GM12878 (cell line): Measurements from ENCODE around the gene STK16. TPM values are rescaled to one million over a fixed set of nuclear protein-coding genes. Genes with fewer than 3 reads are reported as not detected.

Source experiments
- CBX3 ChIP-seq: fragments of 200-600 bp; sonication (generic); IDR thresholded peaks from 2 replicates; pipeline ENCODE4 v1.6.1; 2016; ENCODE audit warnings: low read depth, borderline replicate concordance
- CBX5 ChIP-seq: sonication (generic); IDR thresholded peaks from 2 replicates; pipeline ENCODE4 v1.6.1; 2016; ENCODE audit warnings: low read depth, moderate library complexity, mild to moderate bottlenecking, inconsistent platforms
- CHD1 ChIP-seq: IDR thresholded peaks from 2 replicates; pipeline ENCODE4 v1.6.1; 2012; ENCODE audit warnings: low read depth, low read length, improper control_type of control experiment
- CREB1 ChIP-seq: IDR thresholded peaks from 2 replicates; pipeline ENCODE4 v1.6.1; 2012; ENCODE audit warnings: low read depth, mild to moderate bottlenecking, inconsistent platforms
- EGR1 ChIP-seq, 2 experiments: IDR thresholded peaks; 1 replicate in 1 of 2; 2 replicates in 1 of 2; pipeline ENCODE4 v1.6.1; 2011 to 2012; ENCODE audit warnings: low read depth in 2 of 2, low read length in 2 of 2, borderline replicate concordance in 1 of 2, mild to moderate bottlenecking in 1 of 2, moderate library complexity in 1 of 2
- IKZF1 ChIP-seq: fragments of 450-650 bp; conservative IDR thresholded peaks from 2 replicates; pipeline ENCODE4 v1.6.1; 2017; ENCODE audit warnings: antibody characterized with exemption, mild to moderate bottlenecking
- LARP7 ChIP-seq: fragments of 450-650 bp; IDR thresholded peaks from 2 replicates; pipeline ENCODE4 v1.6.1; 2017; ENCODE audit warnings: mild to moderate bottlenecking
- MTA3 ChIP-seq: IDR thresholded peaks from 2 replicates; pipeline ENCODE4 v1.6.1; 2012; ENCODE audit warnings: low read length, inconsistent platforms, borderline replicate concordance
- POLR2AphosphoS5 ChIP-seq: IDR thresholded peaks from 2 replicates; pipeline ENCODE4 v1.6.1; 2011; ENCODE audit warnings: mild to moderate bottlenecking, low read length, inconsistent platforms
- RFX5 ChIP-seq: IDR thresholded peaks from 2 replicates; pipeline ENCODE4 v1.6.1; 2011; ENCODE audit warnings: low read depth, low read length, improper control_type of control experiment
- ZNF24 ChIP-seq: fragments of 450-650 bp; IDR thresholded peaks from 2 replicates; pipeline ENCODE4 v1.6.1; 2017; ENCODE audit warnings: antibody characterized with exemption, mild to moderate bottlenecking
- ZNF622 ChIP-seq: fragments of 450-650 bp; IDR thresholded peaks from 2 replicates; pipeline ENCODE4 v1.6.1; 2017; ENCODE audit warnings: mild to moderate bottlenecking, inconsistent platforms
- polyA plus RNA-seq, 11 experiments: library from polyadenylated mRNA; depleted of rRNA in 4 of 11; unstranded in 6 of 11; stranded (reverse) in 5 of 11; fragments of >200 nt; fragmentation: Nextera tagmentation in 4 of 11; fragmentation: Illumina TruSeq in 1 of 11; extraction: Ambion mirVana in 4 of 11; extraction: Trizol in 1 of 11; gene quantifications; 1 replicate in 1 of 11; 2 replicates in 10 of 11; pipeline versions ENCODE4 v1.2.1 to v1.2.3, GENCODE V29; 2011 to 2016; ENCODE audit warnings: inconsistent platforms in 2 of 11, missing spikeins in 2 of 11, low read depth in 1 of 11
- total RNA-seq, 4 experiments: library from RNA; depleted of rRNA in 3 of 4; stranded (reverse); fragments of >200 nt in 3 of 4; fragmentation: Illumina TruSeq in 1 of 4; extraction: Trizol in 1 of 4; gene quantifications; 2 replicates each; pipeline versions ENCODE4 v1.2.1 to v1.2.3, GENCODE V29; 2013 to 2021
- TF ChIP-seq, protein P1 (sequence below), 3 experiments: IDR thresholded peaks in 2 of 3; conservative IDR thresholded peaks in 1 of 3; 2 replicates each; pipeline ENCODE4 v1.5.1; 2011; ENCODE audit warnings: low read depth in 3 of 3, low read length in 3 of 3, mild to moderate bottlenecking in 3 of 3, control low read depth in 2 of 3, moderate library complexity in 2 of 3, inconsistent platforms in 1 of 3, mixed read lengths in 1 of 3; ENCODE audit not compliant: control insufficient read depth in 2 of 3, insufficient read depth in 1 of 3; ENCODE audit errors: extremely low read depth in 1 of 3
- TF ChIP-seq, protein P2 (sequence below): fragments of 150-350 bp; IDR thresholded peaks from 2 replicates; pipeline ENCODE4 v1.6.1; 2016; ENCODE audit warnings: low read depth, low read length
- TF ChIP-seq, protein P3 (sequence below): fragments of 450-650 bp; IDR thresholded peaks from 2 replicates; pipeline ENCODE4 v1.6.1; 2017; ENCODE audit warnings: antibody characterized with exemption, mild to moderate bottlenecking, moderate library complexity
- TF ChIP-seq, protein P4 (sequence below): fragments of 450-650 bp; IDR thresholded peaks from 2 replicates; pipeline ENCODE4 v1.6.1; 2017; ENCODE audit warnings: borderline replicate concordance
- TF ChIP-seq, protein P5 (sequence below): fragments of 450-650 bp; IDR thresholded peaks from 2 replicates; pipeline ENCODE4 v1.6.1; 2016; ENCODE audit warnings: mild to moderate bottlenecking

Gene STK16
- total and polyA plus RNA-seq, 10 of the 15 experiments (the other 5 are each of a cell fraction or from before 2014, with no cell fraction given), result 4.3 to 50.1 (median 17.9) TPM

DNA sequence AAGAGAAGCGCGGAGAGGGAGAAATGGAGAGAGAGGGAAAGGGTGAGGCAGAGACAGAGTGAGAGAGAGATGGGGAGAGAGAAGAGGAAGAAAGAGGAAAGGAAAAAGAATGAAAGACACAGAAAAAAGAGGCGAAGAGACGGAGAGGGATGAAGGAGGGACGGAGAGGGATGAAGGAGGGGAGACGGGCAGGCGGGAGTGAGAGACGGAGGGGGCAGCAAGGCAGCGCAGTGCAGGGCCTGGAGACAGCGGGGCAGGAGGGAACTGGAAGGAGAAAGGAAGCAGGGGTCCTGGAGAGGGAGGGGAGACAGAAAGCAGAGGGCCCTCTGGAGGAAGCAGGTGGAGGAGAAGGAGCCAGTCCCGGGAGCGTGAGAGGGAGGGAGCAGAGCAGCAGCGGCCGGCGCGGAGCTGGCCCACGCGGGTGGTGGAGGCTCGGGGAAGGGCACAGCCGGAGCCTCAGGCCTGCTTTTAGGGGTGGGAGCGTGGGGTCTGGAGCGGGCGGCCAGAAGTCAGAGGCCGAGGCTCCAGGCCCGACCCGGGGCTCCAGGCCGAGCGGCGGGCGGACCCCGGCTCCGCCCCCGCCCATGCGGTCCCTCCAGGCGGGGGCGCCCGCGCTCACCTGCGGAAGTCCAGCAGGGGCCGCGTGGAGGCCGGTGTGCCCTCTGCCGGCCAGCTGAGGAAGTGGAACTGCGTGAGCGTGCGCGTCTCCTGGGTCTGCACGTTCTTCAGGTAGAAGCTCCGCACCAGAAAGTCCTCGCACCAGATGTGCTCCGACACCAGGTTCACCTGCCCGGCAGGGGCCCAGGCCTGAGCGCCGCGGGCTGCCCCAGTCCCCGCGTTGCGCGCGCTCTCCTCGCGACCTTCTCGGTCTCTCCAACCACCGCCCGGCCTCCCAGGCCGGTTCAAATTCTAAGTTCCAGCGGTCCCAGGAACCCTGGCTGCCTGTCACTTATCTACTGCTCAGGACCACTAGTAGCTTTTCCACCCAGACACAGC lies 49.4 kb downstream of the STK16 start (continued):
- TF ChIP-seq CREB1, result peak; percentile 63; the same call in 1 of the 2 replicates
- TF ChIP-seq POLR2AphosphoS5, result peak; percentile 46; the same call in 1 of the 2 replicates
- TF ChIP-seq, protein P1, sequence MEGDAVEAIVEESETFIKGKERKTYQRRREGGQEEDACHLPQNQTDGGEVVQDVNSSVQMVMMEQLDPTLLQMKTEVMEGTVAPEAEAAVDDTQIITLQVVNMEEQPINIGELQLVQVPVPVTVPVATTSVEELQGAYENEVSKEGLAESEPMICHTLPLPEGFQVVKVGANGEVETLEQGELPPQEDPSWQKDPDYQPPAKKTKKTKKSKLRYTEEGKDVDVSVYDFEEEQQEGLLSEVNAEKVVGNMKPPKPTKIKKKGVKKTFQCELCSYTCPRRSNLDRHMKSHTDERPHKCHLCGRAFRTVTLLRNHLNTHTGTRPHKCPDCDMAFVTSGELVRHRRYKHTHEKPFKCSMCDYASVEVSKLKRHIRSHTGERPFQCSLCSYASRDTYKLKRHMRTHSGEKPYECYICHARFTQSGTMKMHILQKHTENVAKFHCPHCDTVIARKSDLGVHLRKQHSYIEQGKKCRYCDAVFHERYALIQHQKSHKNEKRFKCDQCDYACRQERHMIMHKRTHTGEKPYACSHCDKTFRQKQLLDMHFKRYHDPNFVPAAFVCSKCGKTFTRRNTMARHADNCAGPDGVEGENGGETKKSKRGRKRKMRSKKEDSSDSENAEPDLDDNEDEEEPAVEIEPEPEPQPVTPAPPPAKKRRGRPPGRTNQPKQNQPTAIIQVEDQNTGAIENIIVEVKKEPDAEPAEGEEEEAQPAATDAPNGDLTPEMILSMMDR (IDR thresholded peaks at IDR 0.05 in 2 of 3, conservative IDR thresholded peaks at IDR 0.05 in 1 of 3; ENCODE audit: control insufficient read depth in 2 of 3, extremely low read depth in 1 of 3, insufficient read depth in 1 of 3, low read depth in 3 of 3, low read length in 3 of 3), result peak; percentile 98 to 99 (median 99)
- no peak for TF ChIP-seq CBX5
- TF ChIP-seq RFX5, result 0 out of 2 replicates have a peak, but pooled peaks have one; percentile 30
- peak; percentile 96 for TF ChIP-seq LARP7
- TF ChIP-seq, protein P2, sequence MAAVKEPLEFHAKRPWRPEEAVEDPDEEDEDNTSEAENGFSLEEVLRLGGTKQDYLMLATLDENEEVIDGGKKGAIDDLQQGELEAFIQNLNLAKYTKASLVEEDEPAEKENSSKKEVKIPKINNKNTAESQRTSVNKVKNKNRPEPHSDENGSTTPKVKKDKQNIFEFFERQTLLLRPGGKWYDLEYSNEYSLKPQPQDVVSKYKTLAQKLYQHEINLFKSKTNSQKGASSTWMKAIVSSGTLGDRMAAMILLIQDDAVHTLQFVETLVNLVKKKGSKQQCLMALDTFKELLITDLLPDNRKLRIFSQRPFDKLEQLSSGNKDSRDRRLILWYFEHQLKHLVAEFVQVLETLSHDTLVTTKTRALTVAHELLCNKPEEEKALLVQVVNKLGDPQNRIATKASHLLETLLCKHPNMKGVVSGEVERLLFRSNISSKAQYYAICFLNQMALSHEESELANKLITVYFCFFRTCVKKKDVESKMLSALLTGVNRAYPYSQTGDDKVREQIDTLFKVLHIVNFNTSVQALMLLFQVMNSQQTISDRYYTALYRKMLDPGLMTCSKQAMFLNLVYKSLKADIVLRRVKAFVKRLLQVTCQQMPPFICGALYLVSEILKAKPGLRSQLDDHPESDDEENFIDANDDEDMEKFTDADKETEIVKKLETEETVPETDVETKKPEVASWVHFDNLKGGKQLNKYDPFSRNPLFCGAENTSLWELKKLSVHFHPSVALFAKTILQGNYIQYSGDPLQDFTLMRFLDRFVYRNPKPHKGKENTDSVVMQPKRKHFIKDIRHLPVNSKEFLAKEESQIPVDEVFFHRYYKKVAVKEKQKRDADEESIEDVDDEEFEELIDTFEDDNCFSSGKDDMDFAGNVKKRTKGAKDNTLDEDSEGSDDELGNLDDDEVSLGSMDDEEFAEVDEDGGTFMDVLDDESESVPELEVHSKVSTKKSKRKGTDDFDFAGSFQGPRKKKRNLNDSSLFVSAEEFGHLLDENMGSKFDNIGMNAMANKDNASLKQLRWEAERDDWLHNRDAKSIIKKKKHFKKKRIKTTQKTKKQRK, result no peak
- TF ChIP-seq CBX3, result no peak
- TF ChIP-seq, protein P3, sequence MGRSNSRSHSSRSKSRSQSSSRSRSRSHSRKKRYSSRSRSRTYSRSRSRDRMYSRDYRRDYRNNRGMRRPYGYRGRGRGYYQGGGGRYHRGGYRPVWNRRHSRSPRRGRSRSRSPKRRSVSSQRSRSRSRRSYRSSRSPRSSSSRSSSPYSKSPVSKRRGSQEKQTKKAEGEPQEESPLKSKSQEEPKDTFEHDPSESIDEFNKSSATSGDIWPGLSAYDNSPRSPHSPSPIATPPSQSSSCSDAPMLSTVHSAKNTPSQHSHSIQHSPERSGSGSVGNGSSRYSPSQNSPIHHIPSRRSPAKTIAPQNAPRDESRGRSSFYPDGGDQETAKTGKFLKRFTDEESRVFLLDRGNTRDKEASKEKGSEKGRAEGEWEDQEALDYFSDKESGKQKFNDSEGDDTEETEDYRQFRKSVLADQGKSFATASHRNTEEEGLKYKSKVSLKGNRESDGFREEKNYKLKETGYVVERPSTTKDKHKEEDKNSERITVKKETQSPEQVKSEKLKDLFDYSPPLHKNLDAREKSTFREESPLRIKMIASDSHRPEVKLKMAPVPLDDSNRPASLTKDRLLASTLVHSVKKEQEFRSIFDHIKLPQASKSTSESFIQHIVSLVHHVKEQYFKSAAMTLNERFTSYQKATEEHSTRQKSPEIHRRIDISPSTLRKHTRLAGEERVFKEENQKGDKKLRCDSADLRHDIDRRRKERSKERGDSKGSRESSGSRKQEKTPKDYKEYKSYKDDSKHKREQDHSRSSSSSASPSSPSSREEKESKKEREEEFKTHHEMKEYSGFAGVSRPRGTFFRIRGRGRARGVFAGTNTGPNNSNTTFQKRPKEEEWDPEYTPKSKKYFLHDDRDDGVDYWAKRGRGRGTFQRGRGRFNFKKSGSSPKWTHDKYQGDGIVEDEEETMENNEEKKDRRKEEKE, result 0 out of 2 replicates have a peak, but pooled peaks have one; percentile 61
- TF ChIP-seq, protein P4, sequence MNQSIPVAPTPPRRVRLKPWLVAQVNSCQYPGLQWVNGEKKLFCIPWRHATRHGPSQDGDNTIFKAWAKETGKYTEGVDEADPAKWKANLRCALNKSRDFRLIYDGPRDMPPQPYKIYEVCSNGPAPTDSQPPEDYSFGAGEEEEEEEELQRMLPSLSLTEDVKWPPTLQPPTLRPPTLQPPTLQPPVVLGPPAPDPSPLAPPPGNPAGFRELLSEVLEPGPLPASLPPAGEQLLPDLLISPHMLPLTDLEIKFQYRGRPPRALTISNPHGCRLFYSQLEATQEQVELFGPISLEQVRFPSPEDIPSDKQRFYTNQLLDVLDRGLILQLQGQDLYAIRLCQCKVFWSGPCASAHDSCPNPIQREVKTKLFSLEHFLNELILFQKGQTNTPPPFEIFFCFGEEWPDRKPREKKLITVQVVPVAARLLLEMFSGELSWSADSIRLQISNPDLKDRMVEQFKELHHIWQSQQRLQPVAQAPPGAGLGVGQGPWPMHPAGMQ, result no peak
- TF ChIP-seq MTA3, result no peak
- TF ChIP-seq IKZF1, result peak; percentile 84
- TF ChIP-seq, protein P5, sequence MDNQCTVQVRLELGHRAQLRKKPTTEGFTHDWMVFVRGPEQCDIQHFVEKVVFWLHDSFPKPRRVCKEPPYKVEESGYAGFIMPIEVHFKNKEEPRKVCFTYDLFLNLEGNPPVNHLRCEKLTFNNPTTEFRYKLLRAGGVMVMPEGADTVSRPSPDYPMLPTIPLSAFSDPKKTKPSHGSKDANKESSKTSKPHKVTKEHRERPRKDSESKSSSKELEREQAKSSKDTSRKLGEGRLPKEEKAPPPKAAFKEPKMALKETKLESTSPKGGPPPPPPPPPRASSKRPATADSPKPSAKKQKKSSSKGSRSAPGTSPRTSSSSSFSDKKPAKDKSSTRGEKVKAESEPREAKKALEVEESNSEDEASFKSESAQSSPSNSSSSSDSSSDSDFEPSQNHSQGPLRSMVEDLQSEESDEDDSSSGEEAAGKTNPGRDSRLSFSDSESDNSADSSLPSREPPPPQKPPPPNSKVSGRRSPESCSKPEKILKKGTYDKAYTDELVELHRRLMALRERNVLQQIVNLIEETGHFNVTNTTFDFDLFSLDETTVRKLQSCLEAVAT, result peak; percentile 93
- TF ChIP-seq CHD1, result no peak
- peak; percentile 83 for TF ChIP-seq ZNF24
- peak in 1 of 2 experiments; percentile 98; a peak in 2 of 3 replicates for TF ChIP-seq EGR1 (IDR thresholded peaks at IDR 0.05; ENCODE audit: borderline replicate concordance in 1 of 2, low read depth in 2 of 2, low read length in 2 of 2)
- no peak for TF ChIP-seq ZNF622
